ENCODE measurements around the gene MEGF8. TPM values are rescaled to one million over a fixed set of nuclear protein-coding genes. Genes with fewer than 3 reads are reported as not detected.

MEGF8 gene
- total RNA-seq, 1 experiment from 2014 or later: 8.8 TPM

GRCh38 chr19:42294471-42295137 lies 30.8 kb upstream of the MEGF8 start:
- no peak for DNase-seq (ENCODE audit: low read depth, low spot score)
- in situ Hi-C loops (cut with HindIII; ENCODE audit: low pct_unique_long_range_greater_than_20kb, low sequenced_read_pairs): no loop called here

- no peak for DNase-seq (ENCODE audit: low read depth, low spot score)
- in situ Hi-C loops (cut with HindIII; ENCODE audit: low pct_unique_long_range_greater_than_20kb, low sequenced_read_pairs): no loop called here
These were observed 30.1 kb upstream of the MEGF8 start for GRCh38 chr19:42295342-42295741.

GRCh38 chr19:42295831-42296525 lies 29.5 kb upstream of the MEGF8 start:
- in situ Hi-C loops (cut with HindIII; ENCODE audit: low pct_unique_long_range_greater_than_20kb, low sequenced_read_pairs): no loop called here
- peak; percentile 74 for DNase-seq (ENCODE audit: low read depth, low spot score)

GRCh38 chr19:42297039-42297438 lies 28.4 kb upstream of the MEGF8 start:
- no peak for DNase-seq (ENCODE audit: low read depth, low spot score)
- in situ Hi-C loops (cut with HindIII; ENCODE audit: low pct_unique_long_range_greater_than_20kb, low sequenced_read_pairs): no loop called here

- DNase-seq (ENCODE audit: low read depth, low spot score): no peak
- in situ Hi-C loops (cut with HindIII; ENCODE audit: low pct_unique_long_range_greater_than_20kb, low sequenced_read_pairs): no loop called here
These were observed 23.7 kb upstream of the MEGF8 start, which contains the start of gene PRR19 for GRCh38 chr19:42301646-42302203. Gene PRR19, plus strand, starts transcription at chr19:42302132. Its CDS starts 7,453 bp downstream, at chr19:42309585.

GRCh38 chr19:42303101-42303464 lies 22.4 kb upstream of the MEGF8 start:
- in situ Hi-C loops (cut with HindIII; ENCODE audit: low pct_unique_long_range_greater_than_20kb, low sequenced_read_pairs): no loop called here
- DNase-seq (ENCODE audit: low read depth, low spot score): no peak

GRCh38 chr19:42303876-42304275 lies 21.6 kb upstream of the MEGF8 start:
- no peak for DNase-seq (ENCODE audit: low read depth, low spot score)
- in situ Hi-C loops (cut with HindIII; ENCODE audit: low pct_unique_long_range_greater_than_20kb, low sequenced_read_pairs): no loop called here

GRCh38 chr19:42306646-42307045 lies 18.8 kb upstream of the MEGF8 start:
- DNase-seq (ENCODE audit: low read depth, low spot score): no peak
- in situ Hi-C loops (cut with HindIII; ENCODE audit: low pct_unique_long_range_greater_than_20kb, low sequenced_read_pairs): no loop called here

GRCh38 chr19:42309686-42310085 lies 15.7 kb upstream of the MEGF8 start:
- in situ Hi-C loops (cut with HindIII; ENCODE audit: low pct_unique_long_range_greater_than_20kb, low sequenced_read_pairs): no loop called here
- DNase-seq (ENCODE audit: low read depth, low spot score): no peak

- in situ Hi-C loops (cut with HindIII; ENCODE audit: low pct_unique_long_range_greater_than_20kb, low sequenced_read_pairs): no loop called here
- peak; percentile 81 for DNase-seq (ENCODE audit: low read depth, low spot score)
These were observed 13.8 kb upstream of the MEGF8 start for GRCh38 chr19:42311657-42312056.

GRCh38 chr19:42312370-42312769 lies 13.1 kb upstream of the MEGF8 start:
- DNase-seq (ENCODE audit: low read depth, low spot score): no peak
- in situ Hi-C loops (cut with HindIII; ENCODE audit: low pct_unique_long_range_greater_than_20kb, low sequenced_read_pairs): no loop called here

- in situ Hi-C loops (cut with HindIII; ENCODE audit: low pct_unique_long_range_greater_than_20kb, low sequenced_read_pairs): no loop called here
- DNase-seq (ENCODE audit: low read depth, low spot score): peak; percentile 56
These were observed 12.2 kb upstream of the MEGF8 start, which contains the start of gene TMEM145 for GRCh38 chr19:42313096-42313839. Gene TMEM145, plus strand, starts transcription at chr19:42313309. Its CDS starts 68 bp downstream, at chr19:42313377.

GRCh38 chr19:42313840-42314755 lies 11.3 kb upstream of the MEGF8 start:
- in situ Hi-C loops (cut with HindIII; ENCODE audit: low pct_unique_long_range_greater_than_20kb, low sequenced_read_pairs): no loop called here
- no peak for DNase-seq (ENCODE audit: low read depth, low spot score)

GRCh38 chr19:42315024-42315423 lies 10.4 kb upstream of the MEGF8 start:
- in situ Hi-C loops (cut with HindIII; ENCODE audit: low pct_unique_long_range_greater_than_20kb, low sequenced_read_pairs): no loop called here
- DNase-seq (ENCODE audit: low read depth, low spot score): no peak

GRCh38 chr19:42316223-42317211 lies 8.9 kb upstream of the MEGF8 start:
- in situ Hi-C loops (cut with HindIII; ENCODE audit: low pct_unique_long_range_greater_than_20kb, low sequenced_read_pairs): no loop called here
- no peak for DNase-seq (ENCODE audit: low read depth, low spot score)

GRCh38 chr19:42317535-42317934 lies 7.9 kb upstream of the MEGF8 start:
- in situ Hi-C loops (cut with HindIII; ENCODE audit: low pct_unique_long_range_greater_than_20kb, low sequenced_read_pairs): no loop called here
- no peak for DNase-seq (ENCODE audit: low read depth, low spot score)

Measured in SK-MEL-5 (cell line).